Kidney (tissue), 14 donors: ENCODE results near the gene UBE2Q2. TPM values are rescaled to one million over a fixed set of nuclear protein-coding genes. Genes with fewer than 3 reads are reported as not detected.
A peak's percentile ranks its signal among the peaks of the same experiment; 100 is the strongest.

Source experiments
- DNase-seq, 5 donors: peaks; one replicate each; pipeline ENCODE4 v3.0.0-alpha.2; 2013 to 2020
- FAIRE-seq: peaks from 2 replicates; lab custom pipeline; 2012; peaks lifted over from hg19 to GRCh38; lab: Jason Lieb, UNC
- H3K27ac ChIP-seq, 2 donors: one replicate each; pipeline ENCODE4 v1.7.0; 2013; ENCODE audit warnings: low read depth in 2 of 2, low read length in 2 of 2, inconsistent platforms in 1 of 2
- H3K27me3 ChIP-seq: one replicate; pipeline ENCODE4 v1.7.1; 2013; ENCODE audit warnings: low read length, inconsistent platforms; ENCODE audit not compliant: control insufficient read depth, insufficient read depth
- H3K36me3 ChIP-seq, 3 donors: one replicate each; pipeline versions ENCODE4 v1.7.0 to v1.7.1; 2013; ENCODE audit warnings: low read length in 3 of 3, control low read depth in 1 of 3, inconsistent platforms in 1 of 3; ENCODE audit not compliant: insufficient read depth in 3 of 3, control insufficient read depth in 2 of 3
- H3K4me1 ChIP-seq, 3 donors: one replicate each; pipeline versions ENCODE4 v1.7.0 to v1.7.1; 2013; ENCODE audit warnings: low read length in 3 of 3, inconsistent platforms in 1 of 3, low read depth in 1 of 3; ENCODE audit not compliant: control insufficient read depth in 2 of 3, insufficient read depth in 2 of 3
- H3K4me3 ChIP-seq, 3 donors: one replicate each; pipeline versions ENCODE4 v1.7.0 to v1.8.1; 2013; ENCODE audit warnings: low read length in 3 of 3, control low read depth in 1 of 3, inconsistent platforms in 1 of 3
- H3K9ac ChIP-seq, 3 donors: one replicate each; pipeline versions ENCODE4 v1.7.0 to v1.7.1; 2013; ENCODE audit warnings: low read length in 3 of 3, control low read depth in 1 of 3, inconsistent platforms in 1 of 3
- H3K9me3 ChIP-seq, 3 donors: one replicate each; pipeline versions ENCODE4 v1.7.0 to v1.7.1; 2013; ENCODE audit warnings: low read length in 3 of 3, control low read depth in 1 of 3, inconsistent platforms in 1 of 3; ENCODE audit not compliant: control insufficient read depth in 2 of 3, insufficient read depth in 1 of 3
- intact Hi-C: fragments of 100-400 bp; cut with DNase I; formaldehyde crosslinking; loops from one replicate; pipeline ENCODE4 v1.11.1; 2022
- polyA plus RNA-seq: library from polyadenylated mRNA; stranded (reverse); fragments of 350-450 nt; fragmentation: Illumina TruSeq; extraction: RNeasy Lipid Tissue Mini Kit (QIAGEN cat#74804); gene quantifications from one replicate; pipeline ENCODE4 v1.2.3, GENCODE V29; 2014; ENCODE audit warnings: low read depth, low replicate concordance; ENCODE audit not compliant: insufficient read depth
- total RNA-seq: library from RNA; stranded (reverse); fragmentation: NEBNext Ultra II Directional; extraction: Animal tissue kit (Norgen Biotek cat#: 25700); gene quantifications from one replicate; pipeline ENCODE4 v1.2.1, GENCODE V29; 2021
- TF ChIP-seq, protein P1 (sequence below): IDR thresholded peaks from 3 replicates; pipeline ENCODE4 v1.5.1; 2012; ENCODE audit warnings: mild to moderate bottlenecking, moderate library complexity, borderline replicate concordance; ENCODE audit not compliant: insufficient read depth; ENCODE audit errors: extremely low read depth
- donor health status: control.
- donor health status: control.
- donor health status: control.
- donor health status: control.
- donor health status: control.
- donor health status: DM: yes; HTN: yes; CAD: no.
- donor health status: Normal renal cell carcinoma (clear cell type).

UBE2Q2 gene
- total and polyA plus RNA-seq, 2 donors from 2014 or later: 18.1 to 31.6 TPM

DNA sequence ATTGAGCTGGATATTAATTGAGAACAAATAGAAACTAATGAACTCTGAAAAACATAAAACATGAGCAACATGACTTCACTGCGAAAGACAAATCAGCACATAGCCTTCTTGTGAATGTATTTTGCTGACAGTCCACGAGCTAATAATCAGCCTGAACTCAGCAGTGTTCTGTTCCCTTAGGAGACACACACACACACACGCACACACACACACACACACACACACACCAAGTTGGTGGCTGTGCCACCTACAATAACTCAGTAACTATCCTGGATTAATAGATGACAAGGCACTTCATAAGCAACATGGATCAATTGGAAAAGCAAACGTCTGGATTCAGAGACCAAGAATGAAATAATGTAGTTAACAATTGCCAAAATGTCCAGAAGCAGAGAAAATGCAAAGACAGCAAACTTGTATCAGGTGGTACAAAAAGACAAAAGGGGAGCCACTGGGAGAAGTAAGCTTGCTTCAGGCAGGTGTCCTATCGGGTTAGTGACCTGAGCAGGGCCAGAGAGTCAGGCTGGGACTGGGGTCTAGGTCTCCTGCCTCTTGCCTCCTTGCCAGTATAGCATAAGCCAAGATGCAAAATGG is 20.5 kb upstream of the UBE2Q2 start:
- no peak overlapping the region for H3K4me3 ChIP-seq
- H3K36me3 ChIP-seq: no peaks in the 10 kb centered on the region
- TF ChIP-seq, protein P1, sequence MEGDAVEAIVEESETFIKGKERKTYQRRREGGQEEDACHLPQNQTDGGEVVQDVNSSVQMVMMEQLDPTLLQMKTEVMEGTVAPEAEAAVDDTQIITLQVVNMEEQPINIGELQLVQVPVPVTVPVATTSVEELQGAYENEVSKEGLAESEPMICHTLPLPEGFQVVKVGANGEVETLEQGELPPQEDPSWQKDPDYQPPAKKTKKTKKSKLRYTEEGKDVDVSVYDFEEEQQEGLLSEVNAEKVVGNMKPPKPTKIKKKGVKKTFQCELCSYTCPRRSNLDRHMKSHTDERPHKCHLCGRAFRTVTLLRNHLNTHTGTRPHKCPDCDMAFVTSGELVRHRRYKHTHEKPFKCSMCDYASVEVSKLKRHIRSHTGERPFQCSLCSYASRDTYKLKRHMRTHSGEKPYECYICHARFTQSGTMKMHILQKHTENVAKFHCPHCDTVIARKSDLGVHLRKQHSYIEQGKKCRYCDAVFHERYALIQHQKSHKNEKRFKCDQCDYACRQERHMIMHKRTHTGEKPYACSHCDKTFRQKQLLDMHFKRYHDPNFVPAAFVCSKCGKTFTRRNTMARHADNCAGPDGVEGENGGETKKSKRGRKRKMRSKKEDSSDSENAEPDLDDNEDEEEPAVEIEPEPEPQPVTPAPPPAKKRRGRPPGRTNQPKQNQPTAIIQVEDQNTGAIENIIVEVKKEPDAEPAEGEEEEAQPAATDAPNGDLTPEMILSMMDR: no peak
- peaks cover 0 to 2% (median 0%) of the 10 kb centered on the region in 3 donors for H3K4me1 ChIP-seq
- H3K27me3 ChIP-seq: no peaks in the 10 kb centered on the region
- H3K9me3 ChIP-seq: no peaks in the 10 kb centered on the region
- no peak for FAIRE-seq
- no peak overlapping the region for H3K27ac ChIP-seq
- DNase-seq: peak in 1 of 5 donors; percentile 12
- no peak overlapping the region for H3K9ac ChIP-seq
- intact Hi-C loops: no loop called here

DNA sequence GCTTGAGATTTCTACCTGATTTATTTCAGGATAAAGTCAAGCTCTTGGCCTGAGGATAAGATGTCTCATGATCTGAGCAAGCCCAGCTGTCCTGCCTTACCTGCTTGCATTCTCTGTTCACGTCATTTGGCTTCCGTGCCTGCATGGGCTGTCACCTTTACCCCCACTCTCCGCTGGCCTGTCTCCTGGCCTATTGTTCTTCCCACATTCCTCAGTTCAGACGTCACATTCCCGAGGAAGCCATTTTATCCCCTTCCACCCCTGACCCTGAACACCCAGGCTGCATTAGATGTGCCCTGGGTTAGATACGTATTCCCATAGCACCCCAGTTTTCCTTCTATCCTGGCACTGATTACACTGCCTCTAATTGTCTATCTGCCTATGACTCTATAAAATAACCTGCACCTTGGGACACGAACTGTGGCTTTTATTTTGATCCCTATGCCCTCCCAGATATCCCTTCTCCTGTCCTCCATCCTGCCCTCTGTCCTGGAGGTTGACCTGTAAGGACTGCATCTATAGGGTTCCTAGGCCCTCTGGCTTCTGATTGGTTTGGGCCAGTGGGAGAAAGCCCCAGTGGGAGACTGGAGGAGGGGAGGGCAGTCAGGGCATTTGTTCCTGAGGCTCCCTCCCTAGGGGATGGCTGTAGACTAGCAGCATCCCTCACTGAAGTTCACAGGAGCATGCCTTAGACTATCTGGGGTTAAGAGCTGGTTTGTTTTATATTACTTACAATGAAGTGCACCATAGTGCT is 19.2 kb upstream of the UBE2Q2 start:
- FAIRE-seq (no peak), DNase-seq (peak in 3 of 5 donors; percentile 18 to 28 (median 24))
- no peaks in the 10 kb centered on the region for H3K9me3 ChIP-seq
- TF ChIP-seq, protein P1: no peak
- no peaks in the 10 kb centered on the region for H3K36me3 ChIP-seq
- peaks cover 0 to 2% (median 0%) of the 10 kb centered on the region in 3 donors for H3K4me1 ChIP-seq
- no peaks in the 10 kb centered on the region for H3K27me3 ChIP-seq
- H3K4me3 ChIP-seq: no peak overlapping the region
- no peak overlapping the region for H3K27ac ChIP-seq
- intact Hi-C loops: no loop called here
- H3K9ac ChIP-seq: no peak overlapping the region

- Histone ChIP-seq H3K4me1 (peaks cover 0 to 2% (median 0%) of the 10 kb centered on the region in 3 donors), H3K27me3 (no peaks in the 10 kb centered on the region), H3K36me3 (no peaks in the 10 kb centered on the region), H3K9me3 (no peaks in the 10 kb centered on the region), H3K4me3 (no peak overlapping the region), H3K27ac (no peak overlapping the region), H3K9ac (no peak overlapping the region)
- intact Hi-C loops: no loop called here
- TF ChIP-seq, protein P1: no peak
- FAIRE-seq (no peak), DNase-seq (no peak)
These were observed 15.6 kb upstream of the UBE2Q2 start for GRCh38 chr15:75827691-75828090.
